GM18520 (cell line): ENCODE measurements around the gene SLC35F3.

Experiments used
- ATAC-seq: cut with Tn5 transposase; IDR thresholded peaks from one replicate; pipeline ENCODE4 v1.9.1; 2021; ENCODE audit not compliant: unreplicated experiment

SLC35F3 gene

GRCh38 chr1:233971753-233972152 is 67.3 kb downstream of the SLC35F3 start:
- no peak for ATAC-seq

GRCh38 chr1:233972563-233972950 is 68.1 kb downstream of the SLC35F3 start:
- ATAC-seq, result no peak

- no peak for ATAC-seq
Observed at GRCh38 chr1:233972951-233973635, 68.6 kb downstream of the SLC35F3 start.

- ATAC-seq, result no peak
Observed at GRCh38 chr1:233975486-233975885, 71.0 kb downstream of the SLC35F3 start.

GRCh38 chr1:233981042-233981675 is 76.7 kb downstream of the SLC35F3 start:
- no peak for ATAC-seq

GRCh38 chr1:233982827-233983518 is 78.5 kb downstream of the SLC35F3 start:
- no peak for ATAC-seq

- ATAC-seq, result no peak
Observed at GRCh38 chr1:233983811-233984210, 79.3 kb downstream of the SLC35F3 start.

- no peak for ATAC-seq
Observed at GRCh38 chr1:233988963-233989696, 84.7 kb downstream of the SLC35F3 start.

GRCh38 chr1:233990486-233990885 is 86.0 kb downstream of the SLC35F3 start:
- ATAC-seq, result no peak

- no peak for ATAC-seq
Observed at GRCh38 chr1:233993651-233994050, 89.2 kb downstream of the SLC35F3 start.

GRCh38 chr1:233994112-233994511 is 89.6 kb downstream of the SLC35F3 start:
- ATAC-seq, result no peak

GRCh38 chr1:233998456-233998855 is 94.0 kb downstream of the SLC35F3 start:
- ATAC-seq, result no peak

GRCh38 chr1:233998891-233999290 is 94.4 kb downstream of the SLC35F3 start:
- no peak for ATAC-seq

- ATAC-seq, result no peak
Observed at GRCh38 chr1:234000557-234001041, 96.1 kb downstream of the SLC35F3 start.

- no peak for ATAC-seq
Observed at GRCh38 chr1:234001817-234002216, 97.3 kb downstream of the SLC35F3 start.

GRCh38 chr1:234004591-234004990 is 100.1 kb downstream of the SLC35F3 start:
- no peak for ATAC-seq

GRCh38 chr1:234007684-234008083 is 103.2 kb downstream of the SLC35F3 start:
- ATAC-seq, result no peak

- no peak for ATAC-seq
Observed at GRCh38 chr1:234008591-234008990, 104.1 kb downstream of the SLC35F3 start.

- no peak for ATAC-seq
Observed at GRCh38 chr1:234009668-234010067, 105.2 kb downstream of the SLC35F3 start.

GRCh38 chr1:234014208-234014607 is 109.7 kb downstream of the SLC35F3 start:
- no peak for ATAC-seq

- no peak for ATAC-seq
Observed at GRCh38 chr1:234018816-234019215, 114.3 kb downstream of the SLC35F3 start.
